ENCODE data around the gene PSME3.

PSME3 gene

DNA sequence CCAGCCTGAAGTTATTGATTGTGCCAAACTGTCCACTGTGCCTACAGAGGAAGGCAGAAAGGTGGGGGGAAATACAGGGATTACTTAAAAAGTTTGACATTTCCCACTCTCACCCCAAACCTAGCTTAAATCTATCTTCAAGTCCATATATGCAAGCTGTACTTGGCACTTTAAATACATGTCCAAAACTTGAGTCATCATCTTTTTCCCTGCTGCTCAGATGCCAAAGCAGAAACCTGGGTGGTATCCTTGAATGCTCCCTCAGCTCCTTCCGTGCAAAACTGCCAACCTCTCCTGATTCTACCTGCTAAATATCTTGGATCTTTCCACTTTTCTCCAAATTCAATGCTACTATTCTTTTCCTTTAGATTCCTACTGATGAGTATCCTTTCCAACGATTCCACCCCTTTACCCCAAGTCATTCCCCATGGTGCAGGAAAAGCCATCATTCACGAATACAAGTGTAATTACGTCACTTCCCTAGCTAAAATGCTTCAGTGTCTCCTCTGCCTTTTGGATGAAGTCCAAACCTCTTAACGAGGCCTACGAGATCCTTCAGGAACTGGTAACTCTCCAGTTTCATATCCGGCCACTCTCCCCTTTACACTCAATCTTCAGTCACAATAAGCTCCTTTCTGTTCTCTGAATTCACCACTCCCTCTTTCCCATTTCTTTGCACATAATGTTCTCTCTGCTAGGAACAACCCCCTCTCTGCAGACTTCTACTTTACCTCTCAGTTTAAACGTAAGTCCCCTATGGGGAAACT lies 18.4 kb upstream of the PSME3 start:
- Histone ChIP-seq H3K4me3 (ENCODE audit: low read depth in 1 of 5, low read length in 5 of 5) (no peak overlapping the region), H3K27me3 (ENCODE audit: control insufficient read depth in 5 of 5, insufficient read depth in 4 of 5, low read length in 5 of 5) (no peaks in the 10 kb centered on the region), H3K27ac (ENCODE audit: low read depth, low read length) (peak overlapping the region; percentile 42), H3K9me3 (ENCODE audit: control insufficient read depth in 5 of 5, low read length in 5 of 5) (no peaks in the 10 kb centered on the region), H3K9ac (ENCODE audit: low read length in 5 of 5) (peak overlapping the region in 1 of 5 donors; percentile 2), H3K36me3 (ENCODE audit: control insufficient read depth in 5 of 5, insufficient read depth in 5 of 5, low read length in 5 of 5) (peaks cover 39 to 86% (median 75%) of the 10 kb centered on the region in 5 donors), H3K4me1 (ENCODE audit: control insufficient read depth in 5 of 5, insufficient read depth in 5 of 5, low read length in 5 of 5) (peaks cover 0 to 14% (median 4%) of the 10 kb centered on the region in 5 donors)

DNA sequence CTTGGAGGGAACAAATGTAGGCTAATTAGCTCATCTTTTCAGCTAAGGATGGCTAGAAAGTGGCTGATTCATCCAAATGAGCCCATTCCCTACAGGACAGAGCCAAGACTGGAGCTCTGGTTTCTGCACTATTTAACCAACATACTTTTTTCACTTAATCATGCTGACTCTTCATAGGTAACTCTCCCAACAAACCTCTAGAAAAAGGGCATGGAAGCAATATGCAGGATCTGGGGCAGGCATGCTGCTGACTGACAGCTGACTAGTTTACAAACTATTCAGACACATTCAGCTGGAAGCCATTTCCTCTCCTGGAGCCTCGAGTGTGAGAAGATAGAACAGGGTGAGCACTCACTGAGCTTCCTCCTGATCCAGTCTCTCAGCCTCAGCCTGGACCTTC lies 15.3 kb upstream of the PSME3 start:
- Histone ChIP-seq H3K27me3 (ENCODE audit: control insufficient read depth in 5 of 5, insufficient read depth in 4 of 5, low read length in 5 of 5) (no peaks in the 10 kb centered on the region), H3K4me1 (ENCODE audit: control insufficient read depth in 5 of 5, insufficient read depth in 5 of 5, low read length in 5 of 5) (peaks cover 0 to 16% (median 7%) of the 10 kb centered on the region in 5 donors), H3K27ac (ENCODE audit: low read depth, low read length) (no peak overlapping the region), H3K9me3 (ENCODE audit: control insufficient read depth in 5 of 5, low read length in 5 of 5) (no peaks in the 10 kb centered on the region), H3K9ac (ENCODE audit: low read length in 5 of 5) (no peak overlapping the region), H3K36me3 (ENCODE audit: control insufficient read depth in 5 of 5, insufficient read depth in 5 of 5, low read length in 5 of 5) (peaks cover 30 to 84% (median 70%) of the 10 kb centered on the region in 5 donors), H3K4me3 (ENCODE audit: low read depth in 1 of 5, low read length in 5 of 5) (no peak overlapping the region)

DNA sequence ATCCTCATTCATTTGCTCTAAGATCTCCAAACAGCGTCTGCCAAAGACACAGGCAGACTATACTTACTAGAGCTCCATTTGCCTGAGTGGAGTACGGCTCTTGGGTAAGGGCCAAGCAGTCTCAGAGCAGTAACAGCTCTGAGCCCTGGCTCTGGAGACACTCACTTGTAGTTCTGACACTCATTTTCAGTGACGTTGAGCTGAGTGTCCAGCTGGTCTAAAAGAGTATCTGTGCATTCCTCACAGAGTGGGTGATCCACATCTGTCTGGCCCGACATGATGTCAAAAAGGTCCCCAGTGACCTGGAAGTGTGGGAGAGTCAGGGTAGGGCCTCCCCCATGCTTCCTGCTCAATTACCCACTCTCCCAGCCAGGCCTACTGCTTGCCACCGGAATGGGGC lies 14.8 kb upstream of the PSME3 start:
- H3K36me3 ChIP-seq (ENCODE audit: control insufficient read depth in 5 of 5, insufficient read depth in 5 of 5, low read length in 5 of 5), result peaks cover 30 to 82% (median 69%) of the 10 kb centered on the region in 5 donors

DNA sequence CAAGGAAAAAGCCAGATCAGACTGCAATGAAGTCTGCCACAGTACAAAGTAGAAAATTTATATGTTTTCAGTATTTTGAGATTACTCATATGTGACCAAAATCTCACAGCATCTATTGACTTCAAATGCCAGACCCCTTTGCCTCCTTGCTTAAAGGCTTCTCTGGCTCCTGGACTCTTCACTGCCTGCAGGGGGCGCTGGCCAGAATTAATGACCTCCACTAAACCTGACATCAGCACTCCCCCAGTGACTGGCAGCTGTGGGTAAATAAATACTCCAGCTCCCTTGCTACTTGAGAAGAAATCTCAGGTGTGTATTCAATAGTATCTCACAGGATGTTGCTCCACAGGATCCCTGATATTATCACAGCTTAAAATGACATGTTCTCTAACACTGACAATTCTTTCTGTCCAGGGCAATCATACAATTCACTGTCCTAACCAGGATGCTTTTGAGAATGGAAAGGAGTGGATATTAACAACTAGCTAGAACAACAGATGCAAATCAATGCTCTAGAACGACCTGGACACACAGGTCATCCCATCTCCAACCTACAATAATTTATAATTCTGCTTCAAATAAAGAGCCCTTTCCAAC lies 13.2 kb upstream of the PSME3 start:
- Histone ChIP-seq H3K36me3 (ENCODE audit: control insufficient read depth in 5 of 5, insufficient read depth in 5 of 5, low read length in 5 of 5) (peaks cover 19 to 65% (median 53%) of the 10 kb centered on the region in 5 donors), H3K9ac (ENCODE audit: low read length in 5 of 5) (no peak overlapping the region), H3K4me1 (ENCODE audit: control insufficient read depth in 5 of 5, insufficient read depth in 5 of 5, low read length in 5 of 5) (peaks cover 4 to 23% (median 16%) of the 10 kb centered on the region in 5 donors), H3K4me3 (ENCODE audit: low read depth in 1 of 5, low read length in 5 of 5) (no peak overlapping the region), H3K9me3 (ENCODE audit: control insufficient read depth in 5 of 5, low read length in 5 of 5) (no peaks in the 10 kb centered on the region), H3K27ac (ENCODE audit: low read depth, low read length) (no peak overlapping the region), H3K27me3 (ENCODE audit: control insufficient read depth in 5 of 5, insufficient read depth in 4 of 5, low read length in 5 of 5) (no peaks in the 10 kb centered on the region)

More for the DNA sequence above, 14.8 kb upstream of the PSME3 start:
- Histone ChIP-seq H3K27me3 (ENCODE audit: control insufficient read depth in 5 of 5, insufficient read depth in 4 of 5, low read length in 5 of 5) (no peaks in the 10 kb centered on the region), H3K9me3 (ENCODE audit: control insufficient read depth in 5 of 5, low read length in 5 of 5) (no peaks in the 10 kb centered on the region), H3K9ac (ENCODE audit: low read length in 5 of 5) (no peak overlapping the region), H3K4me1 (ENCODE audit: control insufficient read depth in 5 of 5, insufficient read depth in 5 of 5, low read length in 5 of 5) (peaks cover 2 to 21% (median 11%) of the 10 kb centered on the region in 5 donors), H3K27ac (ENCODE audit: low read depth, low read length) (no peak overlapping the region), H3K4me3 (ENCODE audit: low read depth in 1 of 5, low read length in 5 of 5) (no peak overlapping the region)

DNA sequence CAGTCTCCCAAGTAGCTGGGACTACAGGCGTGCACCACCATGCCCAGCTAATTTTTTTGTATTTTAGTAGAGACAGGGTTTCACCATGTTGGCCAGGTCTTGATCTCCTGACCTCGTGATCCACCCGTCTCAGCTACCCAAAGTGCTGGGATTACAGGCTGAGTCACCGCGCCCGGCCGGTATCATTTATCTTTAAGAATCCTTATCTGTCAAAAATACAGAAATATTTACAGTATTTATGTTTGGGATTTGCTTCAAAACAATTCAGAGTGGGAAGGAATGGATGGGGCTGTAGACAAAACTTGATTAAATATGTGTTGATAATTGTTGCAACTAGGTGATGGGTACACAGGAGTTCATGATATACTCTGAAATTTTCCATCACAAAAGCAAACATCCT lies 12.0 kb upstream of the PSME3 start:
- Histone ChIP-seq H3K27ac (ENCODE audit: low read depth, low read length) (no peak overlapping the region), H3K36me3 (ENCODE audit: control insufficient read depth in 5 of 5, insufficient read depth in 5 of 5, low read length in 5 of 5) (peaks cover 9 to 54% (median 41%) of the 10 kb centered on the region in 5 donors), H3K9ac (ENCODE audit: low read length in 5 of 5) (no peak overlapping the region), H3K4me1 (ENCODE audit: control insufficient read depth in 5 of 5, insufficient read depth in 5 of 5, low read length in 5 of 5) (peaks cover 3 to 18% (median 11%) of the 10 kb centered on the region in 5 donors), H3K27me3 (ENCODE audit: control insufficient read depth in 5 of 5, insufficient read depth in 4 of 5, low read length in 5 of 5) (no peaks in the 10 kb centered on the region), H3K9me3 (ENCODE audit: control insufficient read depth in 5 of 5, low read length in 5 of 5) (no peaks in the 10 kb centered on the region), H3K4me3 (ENCODE audit: low read depth in 1 of 5, low read length in 5 of 5) (no peak overlapping the region)

DNA sequence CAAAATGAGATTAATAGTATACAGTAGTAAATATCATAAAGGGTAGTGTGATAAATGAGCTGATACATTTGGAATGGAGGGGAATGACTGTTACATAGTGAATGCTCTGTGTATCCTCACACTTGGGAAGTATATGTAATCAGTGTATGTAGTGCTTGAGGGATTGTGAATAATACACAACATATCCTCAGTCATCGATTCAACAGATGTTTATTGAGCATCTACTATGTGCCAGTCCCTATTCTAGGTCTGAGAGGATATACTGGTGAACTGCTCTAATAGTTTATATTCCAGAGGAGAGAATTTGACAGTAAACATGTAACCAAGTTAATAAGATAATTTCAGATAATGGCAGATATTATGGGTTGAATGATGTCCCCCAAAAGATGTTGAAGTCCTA lies 5.7 kb upstream of the PSME3 start:
- no peak overlapping the region for H3K4me3 ChIP-seq (ENCODE audit: low read depth in 1 of 5, low read length in 5 of 5)
- no peaks in the 10 kb centered on the region for H3K36me3 ChIP-seq (ENCODE audit: control insufficient read depth in 5 of 5, insufficient read depth in 5 of 5, low read length in 5 of 5)
- H3K9me3 ChIP-seq (ENCODE audit: control insufficient read depth in 5 of 5, low read length in 5 of 5), result no peaks in the 10 kb centered on the region
- H3K4me1 ChIP-seq (ENCODE audit: control insufficient read depth in 5 of 5, insufficient read depth in 5 of 5, low read length in 5 of 5), result peaks cover 3 to 23% (median 14%) of the 10 kb centered on the region in 5 donors
- H3K27ac ChIP-seq (ENCODE audit: low read depth, low read length), result no peak overlapping the region
- no peak overlapping the region for H3K9ac ChIP-seq (ENCODE audit: low read length in 5 of 5)
- no peaks in the 10 kb centered on the region for H3K27me3 ChIP-seq (ENCODE audit: control insufficient read depth in 5 of 5, insufficient read depth in 4 of 5, low read length in 5 of 5)

DNA sequence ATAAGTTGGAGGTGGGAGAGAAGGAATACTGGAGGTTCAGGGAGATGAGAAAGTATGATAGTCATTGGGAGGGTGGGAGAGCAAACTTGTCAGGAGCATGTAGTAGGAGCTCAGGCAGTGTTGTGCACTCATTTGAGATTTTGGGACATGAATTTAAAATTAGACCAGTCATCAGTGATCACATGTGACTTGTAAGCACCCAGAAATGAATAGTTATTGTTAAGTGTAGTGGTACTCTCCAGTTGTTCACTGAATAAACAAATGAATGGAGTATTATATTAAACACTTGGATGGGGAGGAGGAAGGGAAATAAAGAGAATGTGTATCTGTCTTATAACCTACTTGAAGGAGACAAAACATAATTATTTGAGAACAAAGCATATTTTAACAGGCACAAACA lies 2.2 kb upstream of the PSME3 start:
- Histone ChIP-seq H3K36me3 (ENCODE audit: control insufficient read depth in 5 of 5, insufficient read depth in 5 of 5, low read length in 5 of 5) (peaks cover 0 to 8% (median 3%) of the 10 kb centered on the region in 5 donors), H3K4me1 (ENCODE audit: control insufficient read depth in 5 of 5, insufficient read depth in 5 of 5, low read length in 5 of 5) (peaks cover 3 to 29% (median 23%) of the 10 kb centered on the region in 5 donors), H3K27ac (ENCODE audit: low read depth, low read length) (no peak overlapping the region), H3K9ac (ENCODE audit: low read length in 5 of 5) (no peak overlapping the region), H3K9me3 (ENCODE audit: control insufficient read depth in 5 of 5, low read length in 5 of 5) (no peaks in the 10 kb centered on the region), H3K4me3 (ENCODE audit: low read depth in 1 of 5, low read length in 5 of 5) (no peak overlapping the region), H3K27me3 (ENCODE audit: control insufficient read depth in 5 of 5, insufficient read depth in 4 of 5, low read length in 5 of 5) (no peaks in the 10 kb centered on the region)

DNA sequence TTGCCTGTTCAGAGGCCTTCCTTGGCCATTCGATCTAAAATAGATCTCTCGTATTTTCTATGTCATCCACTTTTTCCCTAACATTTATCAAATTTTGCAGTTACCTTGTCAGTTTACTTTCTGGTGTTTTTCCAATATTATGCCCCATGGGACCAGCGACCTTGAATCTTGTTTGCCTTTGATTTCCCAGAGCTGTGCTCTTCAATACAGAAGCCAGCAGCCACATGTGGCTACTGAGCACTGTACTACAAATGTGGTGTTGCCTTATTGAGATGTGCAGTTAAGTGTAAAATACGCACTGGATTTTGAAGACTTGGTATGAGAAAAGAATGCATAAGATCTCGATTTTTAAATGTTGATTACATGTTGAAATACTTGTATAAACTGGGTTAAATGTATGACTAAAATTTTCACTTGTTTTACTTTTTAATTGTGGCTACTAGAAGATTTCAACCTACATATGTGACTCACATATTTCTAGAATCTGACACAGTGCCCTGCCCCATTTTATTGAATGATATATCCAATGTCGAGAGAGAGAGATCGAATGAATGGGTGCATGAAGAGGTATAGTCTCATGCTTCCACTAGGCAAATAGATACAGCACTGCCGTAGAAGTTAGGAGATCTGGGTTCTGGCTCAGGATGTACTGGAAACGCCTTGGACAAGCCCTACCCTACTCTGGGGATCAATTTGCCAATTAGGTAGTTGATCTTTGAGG lies 824 bp upstream of the PSME3 start:
- H3K9me3 ChIP-seq (ENCODE audit: control insufficient read depth in 5 of 5, low read length in 5 of 5), result no peaks in the 10 kb centered on the region
- peaks cover 3 to 29% (median 23%) of the 10 kb centered on the region in 5 donors for H3K4me1 ChIP-seq (ENCODE audit: control insufficient read depth in 5 of 5, insufficient read depth in 5 of 5, low read length in 5 of 5)

DNA sequence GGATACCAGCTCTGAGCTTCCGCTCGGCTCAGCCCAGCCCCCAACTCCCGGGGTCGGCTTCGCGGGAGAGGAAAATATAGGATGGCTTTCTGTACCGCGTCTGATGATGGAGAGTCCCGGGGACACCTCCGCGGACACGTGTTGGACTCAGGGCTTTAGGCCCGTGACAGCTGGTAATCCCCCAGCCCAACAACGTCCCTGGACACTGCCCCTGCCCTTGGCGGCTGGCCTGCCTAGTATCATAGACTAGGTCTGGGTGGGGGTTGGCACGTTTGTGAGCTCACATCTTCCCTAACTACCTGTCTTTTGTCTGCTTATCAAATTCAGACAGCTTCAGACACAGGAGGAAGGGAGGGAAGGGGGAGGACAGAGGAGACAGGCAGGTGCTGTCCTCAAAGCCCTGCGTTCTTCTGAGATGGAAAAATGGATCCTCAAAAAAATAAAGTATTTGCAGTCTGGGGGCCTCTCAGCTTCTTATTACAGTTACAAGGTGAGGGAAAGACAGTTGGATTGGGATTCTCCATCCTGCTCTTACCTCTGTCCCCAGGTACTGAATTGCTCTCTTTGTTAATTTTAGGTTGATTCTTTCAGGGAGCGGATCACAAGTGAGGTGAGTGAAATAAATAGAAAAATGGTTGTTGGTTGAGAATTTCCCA lies 698 bp downstream of the PSME3 start:
- Histone ChIP-seq H3K9me3 (ENCODE audit: control insufficient read depth in 5 of 5, low read length in 5 of 5) (no peaks in the 10 kb centered on the region), H3K9ac (ENCODE audit: low read length in 5 of 5) (peak overlapping the region; percentile 94 to 99 (median 98)), H3K27me3 (ENCODE audit: control insufficient read depth in 5 of 5, insufficient read depth in 4 of 5, low read length in 5 of 5) (no peaks in the 10 kb centered on the region), H3K4me3 (ENCODE audit: low read depth in 1 of 5, low read length in 5 of 5) (peak overlapping the region; percentile 78 to 97 (median 94)), H3K27ac (ENCODE audit: low read depth, low read length) (peak overlapping the region; percentile 98), H3K36me3 (ENCODE audit: control insufficient read depth in 5 of 5, insufficient read depth in 5 of 5, low read length in 5 of 5) (peaks cover 8 to 37% (median 24%) of the 10 kb centered on the region in 5 donors), H3K4me1 (ENCODE audit: control insufficient read depth in 5 of 5, insufficient read depth in 5 of 5, low read length in 5 of 5) (peaks cover 3 to 29% (median 23%) of the 10 kb centered on the region in 5 donors)

More for the DNA sequence above, 824 bp upstream of the PSME3 start:
- Histone ChIP-seq H3K27me3 (ENCODE audit: control insufficient read depth in 5 of 5, insufficient read depth in 4 of 5, low read length in 5 of 5) (no peaks in the 10 kb centered on the region), H3K27ac (ENCODE audit: low read depth, low read length) (peak overlapping the region; percentile 98), H3K36me3 (ENCODE audit: control insufficient read depth in 5 of 5, insufficient read depth in 5 of 5, low read length in 5 of 5) (peaks cover under 1 to 22% (median 10%) of the 10 kb centered on the region in 5 donors), H3K4me3 (ENCODE audit: low read depth in 1 of 5, low read length in 5 of 5) (peak overlapping the region; percentile 78 to 97 (median 94)), H3K9ac (ENCODE audit: low read length in 5 of 5) (peak overlapping the region; percentile 94 to 99 (median 98))

All from subcutaneous abdominal adipose tissue (tissue), 5 donors.